NB4 (cell line): ENCODE results near the gene LAMA4.

Experiments
- DNase-seq: peaks from one replicate; pipeline ENCODE4 v3.0.0; 2010; ENCODE audit warnings: low read depth
- H3K4me3 ChIP-seq: one replicate; pipeline ENCODE4 v1.5.1; 2011; ENCODE audit warnings: mild to moderate bottlenecking, low read depth, low read length, moderate library complexity
- MYC ChIP-seq: IDR thresholded peaks from 2 replicates; pipeline ENCODE4 v1.6.1; 2011; ENCODE audit warnings: low read depth, low read length
- POLR2A ChIP-seq: IDR thresholded peaks from 2 replicates; pipeline ENCODE4 v1.6.1; 2011; ENCODE audit warnings: mild to moderate bottlenecking; ENCODE audit not compliant: insufficient read length; ENCODE audit errors: extremely low read depth
- TF ChIP-seq, protein P1 (sequence below): IDR thresholded peaks from one replicate; pipeline ENCODE4 v1.5.1; 2012; ENCODE audit warnings: low read depth, low read length
- TF ChIP-seq, protein P2 (sequence below): IDR thresholded peaks from 2 replicates; pipeline ENCODE4 v1.6.1; 2011; ENCODE audit warnings: low read depth, low read length

LAMA4 gene

DNA sequence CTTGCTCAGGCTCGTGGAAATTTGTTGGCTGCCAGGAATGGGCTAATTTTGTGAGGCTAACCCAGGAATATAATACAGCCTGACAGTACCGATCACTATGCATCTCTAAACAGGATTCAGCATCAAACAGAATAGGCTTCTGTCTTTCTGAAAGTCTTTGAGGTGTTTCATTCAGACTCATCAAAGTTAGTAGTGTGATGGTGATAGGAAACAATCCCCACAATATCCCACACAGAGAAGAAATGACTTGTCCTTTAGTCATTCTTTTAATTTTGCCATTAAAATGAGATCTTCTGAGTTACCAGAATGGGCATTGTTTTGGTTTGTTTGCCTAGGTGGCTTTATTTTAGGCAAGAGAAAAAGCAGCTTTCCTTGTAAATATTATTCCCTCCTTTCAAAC lies 112.7 kb downstream of the LAMA4 start:
- H3K4me3 ChIP-seq = no peak overlapping the region
- TF ChIP-seq, protein P1, sequence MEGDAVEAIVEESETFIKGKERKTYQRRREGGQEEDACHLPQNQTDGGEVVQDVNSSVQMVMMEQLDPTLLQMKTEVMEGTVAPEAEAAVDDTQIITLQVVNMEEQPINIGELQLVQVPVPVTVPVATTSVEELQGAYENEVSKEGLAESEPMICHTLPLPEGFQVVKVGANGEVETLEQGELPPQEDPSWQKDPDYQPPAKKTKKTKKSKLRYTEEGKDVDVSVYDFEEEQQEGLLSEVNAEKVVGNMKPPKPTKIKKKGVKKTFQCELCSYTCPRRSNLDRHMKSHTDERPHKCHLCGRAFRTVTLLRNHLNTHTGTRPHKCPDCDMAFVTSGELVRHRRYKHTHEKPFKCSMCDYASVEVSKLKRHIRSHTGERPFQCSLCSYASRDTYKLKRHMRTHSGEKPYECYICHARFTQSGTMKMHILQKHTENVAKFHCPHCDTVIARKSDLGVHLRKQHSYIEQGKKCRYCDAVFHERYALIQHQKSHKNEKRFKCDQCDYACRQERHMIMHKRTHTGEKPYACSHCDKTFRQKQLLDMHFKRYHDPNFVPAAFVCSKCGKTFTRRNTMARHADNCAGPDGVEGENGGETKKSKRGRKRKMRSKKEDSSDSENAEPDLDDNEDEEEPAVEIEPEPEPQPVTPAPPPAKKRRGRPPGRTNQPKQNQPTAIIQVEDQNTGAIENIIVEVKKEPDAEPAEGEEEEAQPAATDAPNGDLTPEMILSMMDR = no peak
- TF ChIP-seq POLR2A (no peak), MYC (no peak)
- TF ChIP-seq, protein P2, sequence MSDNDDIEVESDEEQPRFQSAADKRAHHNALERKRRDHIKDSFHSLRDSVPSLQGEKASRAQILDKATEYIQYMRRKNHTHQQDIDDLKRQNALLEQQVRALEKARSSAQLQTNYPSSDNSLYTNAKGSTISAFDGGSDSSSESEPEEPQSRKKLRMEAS = no peak
- DNase-seq = no peak

DNA sequence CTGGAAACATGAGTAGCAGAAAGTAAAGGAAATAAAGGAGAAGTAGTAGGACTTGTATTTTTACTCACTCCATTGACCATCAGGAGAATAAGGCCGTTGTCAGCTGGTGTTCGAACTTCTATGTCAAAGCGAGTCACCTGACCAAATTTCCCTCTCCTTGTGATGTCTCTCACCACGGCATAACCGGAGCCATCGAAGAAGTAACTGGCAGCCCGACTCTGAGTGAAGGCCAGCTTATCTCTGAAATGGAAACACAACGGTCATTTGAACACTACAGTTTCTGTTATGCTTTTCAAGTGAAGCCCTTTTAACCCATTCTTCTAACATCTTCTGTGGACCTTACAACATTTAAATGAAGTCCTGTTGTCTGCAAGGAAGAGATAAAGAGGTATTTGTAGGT lies 115.3 kb downstream of the LAMA4 start:
- TF ChIP-seq, protein P2 = no peak
- TF ChIP-seq MYC (no peak), POLR2A (no peak)
- TF ChIP-seq, protein P1 = no peak
- no peak for DNase-seq
- no peak overlapping the region for H3K4me3 ChIP-seq

DNA sequence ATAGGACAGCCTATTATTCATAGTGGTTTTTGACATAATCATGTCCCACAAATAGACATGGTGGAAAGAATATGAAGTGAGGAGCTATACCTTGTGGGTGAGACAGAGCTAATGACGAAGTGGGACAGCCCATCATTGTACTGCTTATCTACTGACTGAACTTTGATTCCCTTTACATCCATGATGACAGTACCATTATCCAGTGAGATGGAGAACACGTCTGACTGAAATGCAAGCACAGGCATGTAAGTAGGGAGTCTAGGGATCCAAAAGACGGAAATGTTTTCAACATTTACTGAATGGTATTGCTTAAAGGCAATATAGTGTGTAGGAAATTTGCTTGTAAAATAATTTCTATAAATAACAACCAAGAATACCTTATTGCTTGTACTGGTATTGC lies 123.5 kb downstream of the LAMA4 start:
- H3K4me3 ChIP-seq = no peak overlapping the region
- DNase-seq = no peak
- TF ChIP-seq POLR2A (no peak), MYC (no peak)
- TF ChIP-seq, protein P2 = no peak
- TF ChIP-seq, protein P1 = no peak

DNA sequence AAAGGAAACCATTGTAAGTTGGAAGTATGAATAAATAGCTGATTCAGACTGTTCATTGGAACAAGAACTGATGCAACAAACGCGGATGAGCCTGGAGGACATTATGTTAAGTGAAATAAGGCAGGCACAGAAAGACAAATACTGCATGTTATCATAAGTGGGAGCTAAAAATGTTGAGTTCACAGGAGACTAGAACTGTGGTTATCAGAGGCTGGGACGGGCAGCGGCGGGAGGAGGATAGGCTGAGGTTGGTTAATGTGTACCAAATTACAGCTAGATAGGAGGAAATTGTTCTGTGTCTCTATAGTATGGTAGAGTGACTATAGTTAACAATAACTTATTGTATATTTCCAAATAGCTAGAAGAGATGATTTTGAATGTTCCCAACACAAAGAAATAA lies 126.2 kb downstream of the LAMA4 start:
- no peak for DNase-seq
- no peak overlapping the region for H3K4me3 ChIP-seq
- TF ChIP-seq MYC = no peak
- TF ChIP-seq, protein P2 = no peak
- TF ChIP-seq, protein P1 = no peak
- no peak for TF ChIP-seq POLR2A

DNA sequence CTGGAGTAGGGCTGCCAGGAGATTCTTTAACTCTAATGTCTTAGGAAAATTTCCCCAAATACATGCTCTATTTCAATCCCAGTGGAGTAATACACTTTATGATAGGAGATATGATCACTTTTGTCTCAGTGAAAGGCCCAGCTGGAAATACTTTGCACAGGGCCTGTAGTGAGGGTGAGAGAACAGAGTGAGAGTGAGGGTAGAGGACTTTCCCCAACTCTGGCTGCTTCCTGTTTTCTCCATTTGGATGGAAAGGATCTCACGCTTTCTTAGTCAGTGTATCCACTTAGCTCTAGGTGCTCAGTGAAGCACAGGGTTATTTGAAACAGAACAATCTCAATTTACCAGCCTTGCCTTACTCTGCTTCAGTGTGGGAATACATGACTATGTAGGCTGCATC lies 130.4 kb downstream of the LAMA4 start:
- no peak overlapping the region for H3K4me3 ChIP-seq
- no peak for TF ChIP-seq MYC
- TF ChIP-seq, protein P2 = no peak
- no peak for DNase-seq

DNA sequence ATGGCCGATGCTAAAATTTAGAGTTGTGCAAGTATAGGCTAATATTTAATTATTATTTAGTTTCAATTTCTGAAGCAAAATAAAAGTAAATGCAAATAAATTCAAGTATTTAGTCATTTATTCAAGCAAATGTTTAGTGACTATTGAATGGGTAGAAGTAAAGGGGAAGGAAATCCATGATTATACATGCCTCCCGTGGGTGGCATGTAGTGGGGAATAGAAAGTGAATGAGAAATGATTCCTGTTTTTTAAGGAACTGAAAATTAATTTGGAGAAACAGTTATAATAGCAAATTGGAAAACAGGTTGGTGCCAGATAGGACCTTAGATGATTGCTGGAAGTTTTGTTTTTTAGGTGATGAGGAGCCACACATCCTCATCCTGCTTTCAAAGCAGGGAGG lies 131.6 kb downstream of the LAMA4 start:
- no peak for TF ChIP-seq MYC
- no peak for DNase-seq

DNA sequence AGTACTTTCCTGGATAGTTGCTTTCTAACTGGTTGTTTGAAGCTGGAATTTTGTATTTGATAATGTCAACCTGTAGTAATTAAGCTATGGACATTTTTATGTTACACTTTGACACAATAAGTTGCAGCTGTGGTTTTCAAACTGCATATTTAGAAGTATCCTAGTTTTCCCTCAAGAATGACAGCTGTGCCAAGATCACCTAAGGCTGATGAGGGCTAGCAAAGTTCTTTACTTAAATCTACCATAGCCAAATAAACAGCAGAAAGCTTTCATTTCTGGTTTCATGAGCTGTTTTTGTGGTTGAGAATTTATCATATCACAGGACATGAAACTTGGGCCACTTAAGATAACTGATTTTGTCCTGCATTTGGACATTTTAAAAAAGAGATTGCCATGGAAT lies 136.3 kb downstream of the LAMA4 start:
- no peak for DNase-seq

More for the DNA sequence above, 131.6 kb downstream of the LAMA4 start:
- no peak overlapping the region for H3K4me3 ChIP-seq

More for the DNA sequence above, 136.3 kb downstream of the LAMA4 start:
- H3K4me3 ChIP-seq = no peak overlapping the region
- no peak for TF ChIP-seq POLR2A
- TF ChIP-seq, protein P1 = no peak
- TF ChIP-seq, protein P2 = no peak
- no peak for TF ChIP-seq MYC
